ENCODE measurements around the gene MAEL.

GRCh38 chr1:167051907-167052306 lies 62.8 kb downstream of the MAEL start:
- TF ChIP-seq, protein P1, sequence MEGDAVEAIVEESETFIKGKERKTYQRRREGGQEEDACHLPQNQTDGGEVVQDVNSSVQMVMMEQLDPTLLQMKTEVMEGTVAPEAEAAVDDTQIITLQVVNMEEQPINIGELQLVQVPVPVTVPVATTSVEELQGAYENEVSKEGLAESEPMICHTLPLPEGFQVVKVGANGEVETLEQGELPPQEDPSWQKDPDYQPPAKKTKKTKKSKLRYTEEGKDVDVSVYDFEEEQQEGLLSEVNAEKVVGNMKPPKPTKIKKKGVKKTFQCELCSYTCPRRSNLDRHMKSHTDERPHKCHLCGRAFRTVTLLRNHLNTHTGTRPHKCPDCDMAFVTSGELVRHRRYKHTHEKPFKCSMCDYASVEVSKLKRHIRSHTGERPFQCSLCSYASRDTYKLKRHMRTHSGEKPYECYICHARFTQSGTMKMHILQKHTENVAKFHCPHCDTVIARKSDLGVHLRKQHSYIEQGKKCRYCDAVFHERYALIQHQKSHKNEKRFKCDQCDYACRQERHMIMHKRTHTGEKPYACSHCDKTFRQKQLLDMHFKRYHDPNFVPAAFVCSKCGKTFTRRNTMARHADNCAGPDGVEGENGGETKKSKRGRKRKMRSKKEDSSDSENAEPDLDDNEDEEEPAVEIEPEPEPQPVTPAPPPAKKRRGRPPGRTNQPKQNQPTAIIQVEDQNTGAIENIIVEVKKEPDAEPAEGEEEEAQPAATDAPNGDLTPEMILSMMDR (IDR thresholded peaks at IDR 0.05; ENCODE audit: low read length): no peak
- no peak for TF ChIP-seq EZH2 (IDR thresholded peaks at IDR 0.05; ENCODE audit: borderline replicate concordance, low read length)

Data from OCI-LY1 (cell line).